Stimulated activated CD8-positive, alpha-beta memory T cell treated with anti-CD3 and anti-CD28 coated beads, Interleukin-7, amount 100 ng/mL, for 1 hour (primary cell): ENCODE data around the gene FILIP1.

ENCODE experiments used
- DNase-seq, 2 donors: peaks; one replicate each; pipeline ENCODE4 v3.0.0-alpha.2; 2020; ENCODE audit warnings: low read depth in 2 of 2

FILIP1 gene

GRCh38 chr6:75384116-75384515 is 109.5 kb downstream of the FILIP1 start:
- DNase-seq, result no peak

- DNase-seq, result no peak
Observed at GRCh38 chr6:75382634-75382900, 111.0 kb downstream of the FILIP1 start.

- no peak for DNase-seq
Observed at GRCh38 chr6:75381877-75382633, 111.5 kb downstream of the FILIP1 start.

- no peak for DNase-seq
Observed at GRCh38 chr6:75379536-75379935, 114.1 kb downstream of the FILIP1 start.

- DNase-seq, result no peak
Observed at GRCh38 chr6:75378101-75378500, 115.5 kb downstream of the FILIP1 start.

- no peak for DNase-seq
Observed at GRCh38 chr6:75377386-75377785, 116.2 kb downstream of the FILIP1 start.

GRCh38 chr6:75376347-75377024 is 117.1 kb downstream of the FILIP1 start:
- no peak for DNase-seq

GRCh38 chr6:75374961-75375400 is 118.6 kb downstream of the FILIP1 start:
- DNase-seq, result no peak

GRCh38 chr6:75372884-75373283 is 120.7 kb downstream of the FILIP1 start:
- DNase-seq, result no peak

- DNase-seq, result no peak
Observed at GRCh38 chr6:75370011-75370410, 123.6 kb downstream of the FILIP1 start.

- DNase-seq, result no peak
Observed at GRCh38 chr6:75368864-75369402, 124.7 kb downstream of the FILIP1 start.

- DNase-seq, result no peak
Observed at GRCh38 chr6:75368151-75368779, 125.3 kb downstream of the FILIP1 start.

GRCh38 chr6:75363304-75363703 is 130.3 kb downstream of the FILIP1 start:
- no peak for DNase-seq

GRCh38 chr6:75353644-75354043 is 140.0 kb downstream of the FILIP1 start:
- DNase-seq, result no peak

GRCh38 chr6:75351570-75351969 is 142.0 kb downstream of the FILIP1 start:
- DNase-seq, result no peak

- no peak for DNase-seq
Observed at GRCh38 chr6:75350808-75351207, 142.8 kb downstream of the FILIP1 start.

- DNase-seq, result no peak
Observed at GRCh38 chr6:75350156-75350555, 143.4 kb downstream of the FILIP1 start.

GRCh38 chr6:75349262-75349984 is 144.2 kb downstream of the FILIP1 start:
- no peak for DNase-seq

GRCh38 chr6:75348882-75349261 is 144.7 kb downstream of the FILIP1 start:
- no peak for DNase-seq

GRCh38 chr6:75347898-75348610 is 145.5 kb downstream of the FILIP1 start:
- DNase-seq, result no peak

GRCh38 chr6:75345413-75345812 is 148.2 kb downstream of the FILIP1 start:
- no peak for DNase-seq

- DNase-seq, result no peak
Observed at GRCh38 chr6:75344455-75344854, 149.1 kb downstream of the FILIP1 start.
